Endothelial cell of umbilical vein (primary cell): Measurements from ENCODE around the gene ZBTB26. TPM values are rescaled to one million over a fixed set of nuclear protein-coding genes. Genes with fewer than 3 reads are reported as not detected.

ENCODE experiments used
- BruUV-seq: library from RNA; stranded (reverse); fragments of 400-500 nt; replicated peaks from 2 replicates; lab custom pipeline; 2021; lab: Mats Ljungman, UMichigan
- CTCF ChIA-PET: fragments of 300-600, 350-600 bp; sonication (Branson Sonifier 250); formaldehyde crosslinking; loops from one replicate; lab custom pipeline; 2021; ENCODE audit warnings: antibody characterized with exemption, inconsistent platforms; lab: Charles Lee
- POLR2A ChIA-PET: fragments of 300-600, 350-600 bp; sonication (Branson Sonifier 250); formaldehyde crosslinking; loops from one replicate; lab custom pipeline; 2021; ENCODE audit warnings: antibody characterized with exemption, inconsistent platforms; lab: Charles Lee
- DNase-seq: peaks from one replicate; pipeline ENCODE4 v3.0.0-alpha.2; 2011; ENCODE audit warnings: low read depth, low spot score
- FAIRE-seq: peaks from 2 replicates; lab custom pipeline; 2011; peaks lifted over from hg19 to GRCh38; lab: Jason Lieb, UNC
- H2AFZ ChIP-seq: 2 replicates; pipeline ENCODE4 v1.6.0; 2012; ENCODE audit warnings: low read depth, low read length, control low read depth, inconsistent platforms
- H3K27ac ChIP-seq: 2 replicates; pipeline ENCODE4 v1.5.1; 2011; ENCODE audit warnings: low read depth, mild to moderate bottlenecking, control low read depth, low read length, moderate library complexity; ENCODE audit not compliant: insufficient read depth
- H3K27me3 ChIP-seq, 2 experiments: 2 replicates each; pipeline versions ENCODE4 v1.6.0 to v1.6.1; 2011; ENCODE audit warnings: low read length in 2 of 2, mixed read lengths in 1 of 2; ENCODE audit not compliant: control insufficient read depth in 2 of 2, insufficient read depth in 2 of 2
- H3K36me3 ChIP-seq, 2 experiments: 2 replicates in 1 of 2; 3 replicates in 1 of 2; pipeline ENCODE4 v1.5.1; 2011; ENCODE audit warnings: low read length in 2 of 2, mild to moderate bottlenecking in 1 of 2, moderate library complexity in 1 of 2; ENCODE audit not compliant: control insufficient read depth in 2 of 2, insufficient read depth in 2 of 2; ENCODE audit errors: extremely low read depth in 1 of 2
- H3K4me1 ChIP-seq: 3 replicates; pipeline ENCODE4 v1.5.1; 2011; ENCODE audit warnings: mild to moderate bottlenecking, low read length; ENCODE audit not compliant: control insufficient read depth, insufficient read depth; ENCODE audit errors: extremely low read depth
- H3K4me2 ChIP-seq: 2 replicates; pipeline ENCODE4 v1.6.1; 2011; ENCODE audit warnings: low read length, control low read depth, mixed read lengths; ENCODE audit not compliant: insufficient read depth
- H3K4me3 ChIP-seq, 3 experiments: fragments of 200-600 bp in 1 of 3; sonication (generic), shearing (Covaris generic) in 1 of 3; replicated peaks in 1 of 3; 2 replicates each; pipeline ENCODE4 v1.5.1; 2011 to 2016; ENCODE audit warnings: control low read depth in 3 of 3, low read length in 3 of 3, mild to moderate bottlenecking in 2 of 3, inconsistent platforms in 1 of 3, low read depth in 1 of 3, moderate library complexity in 1 of 3; ENCODE audit not compliant: insufficient read depth in 1 of 3
- H3K79me2 ChIP-seq: 2 replicates; pipeline ENCODE4 v1.6.0; 2012; ENCODE audit warnings: low read length, inconsistent platforms; ENCODE audit not compliant: control insufficient read depth, insufficient read depth
- H3K9ac ChIP-seq: replicated peaks from 2 replicates; pipeline ENCODE3; 2011; ENCODE audit warnings: low read length, control low read depth; ENCODE audit not compliant: insufficient read depth; ENCODE audit errors: extremely low read depth
- H3K9me1 ChIP-seq: replicated peaks from 3 replicates; pipeline ENCODE4 v1.6.0; 2011; ENCODE audit warnings: mild to moderate bottlenecking, low read length; ENCODE audit not compliant: control insufficient read depth, insufficient read depth; ENCODE audit errors: extremely low read depth
- H3K9me3 ChIP-seq: replicated peaks from 2 replicates; pipeline ENCODE4 v1.5.1; 2012; ENCODE audit warnings: low read length, inconsistent platforms; ENCODE audit not compliant: control insufficient read depth, insufficient read depth
- H4K20me1 ChIP-seq: replicated peaks from 2 replicates; pipeline ENCODE3; 2011; ENCODE audit warnings: mild to moderate bottlenecking, low read length; ENCODE audit not compliant: control insufficient read depth, insufficient read depth; ENCODE audit errors: extremely low read depth
- EZH2 ChIP-seq: IDR thresholded peaks from 2 replicates; pipeline ENCODE4 v1.6.1; 2012; ENCODE audit warnings: borderline replicate concordance, low read depth, mild to moderate bottlenecking, moderate library complexity, low read length, inconsistent platforms; ENCODE audit not compliant: severe bottlenecking
- FOS ChIP-seq: IDR thresholded peaks from 2 replicates; pipeline ENCODE4 v1.6.1; 2011; ENCODE audit warnings: mild to moderate bottlenecking, low read length, moderate library complexity, borderline replicate concordance; ENCODE audit not compliant: insufficient read depth
- GATA2 ChIP-seq: IDR thresholded peaks from 2 replicates; pipeline ENCODE4 v1.7.0; 2011; ENCODE audit warnings: low read depth, mild to moderate bottlenecking, moderate library complexity, mixed read lengths, low read length; ENCODE audit not compliant: insufficient read length, insufficient read depth
- MYC ChIP-seq: IDR thresholded peaks from one replicate; pipeline ENCODE4 v1.6.1; 2011; ENCODE audit warnings: mild to moderate bottlenecking, low read depth, low read length
- POLR2A ChIP-seq: IDR thresholded peaks from 2 replicates; pipeline ENCODE4 v1.6.1; 2012; ENCODE audit warnings: low read depth, mild to moderate bottlenecking, control low read depth, low read length
- POLR2AphosphoS5 ChIP-seq: IDR thresholded peaks from 2 replicates; pipeline ENCODE4 v1.6.1; 2012; ENCODE audit warnings: low read depth, mild to moderate bottlenecking, control low read depth, low read length, moderate library complexity; ENCODE audit not compliant: insufficient read depth
- dilution Hi-C: fragments of 300-500 bp; cut with MboI; formaldehyde crosslinking; loops from one replicate; pipeline ENCODE4 v1.15.0; 2019; ENCODE audit warnings: low sequenced_read_pairs; ENCODE audit not compliant: extremely low pct_ligation_motif_present
- intact Hi-C: fragments of 100-400 bp; cut with micrococcal nuclease; formaldehyde crosslinking; loops from one replicate; pipeline ENCODE4 v1.10.0; 2022
- polyA plus RNA-seq, 4 experiments: library from polyadenylated mRNA; depleted of rRNA in 3 of 4; stranded (reverse) in 3 of 4; unstranded in 1 of 4; fragments of >200 nt; gene quantifications; 2 replicates each; pipeline versions ENCODE4 v1.2.1 to v1.2.3, GENCODE V29; 2011 to 2012; ENCODE audit warnings: missing spikeins in 1 of 4
- total RNA-seq: library from RNA; stranded (reverse); gene quantifications from 2 replicates; pipeline ENCODE4 v1.2.3, GENCODE V29; 2021
- TF ChIP-seq, protein P1 (sequence below), 2 donors: IDR thresholded peaks; 1 replicate in 1 of 2; 2 replicates in 1 of 2; pipeline ENCODE4 v1.5.1; 2011; ENCODE audit warnings: low read length in 2 of 2, mild to moderate bottlenecking in 2 of 2, moderate library complexity in 2 of 2, control low read depth in 1 of 2, inconsistent platforms in 1 of 2, low read depth in 1 of 2; ENCODE audit not compliant: insufficient read depth in 1 of 2; ENCODE audit errors: extremely low read depth in 1 of 2
- TF ChIP-seq, protein P2 (sequence below): IDR thresholded peaks from 2 replicates; pipeline ENCODE4 v1.6.1; 2011; ENCODE audit not compliant: insufficient read depth, insufficient read length

ZBTB26 gene
- total and polyA plus RNA-seq, 2 donors (not counting 3 experiments of a cell fraction or from before 2014, with no cell fraction given) = 2.6 to 5.0 TPM

DNA sequence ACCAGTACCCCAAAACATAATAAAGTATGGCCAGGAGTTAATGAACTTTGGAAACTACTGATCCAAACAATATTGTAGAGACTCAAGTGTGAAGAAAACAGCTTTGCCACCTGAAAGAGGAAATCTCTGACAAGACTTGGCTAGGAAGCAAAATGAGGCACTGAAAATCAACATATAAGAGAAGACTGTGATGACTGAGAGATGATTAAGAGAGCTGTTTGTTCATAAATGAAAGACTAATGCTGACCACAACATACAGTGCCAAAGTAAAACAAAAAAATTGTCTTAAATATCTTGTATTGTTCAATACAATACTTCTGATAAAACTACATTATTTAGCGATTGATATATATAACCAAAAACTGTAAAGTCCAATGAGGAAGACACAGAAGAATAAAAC, 33.3 kb downstream of the ZBTB26 start:
- BruUV-seq = no TSS peak
- Histone ChIP-seq H3K4me3 (no peak overlapping the region), H3K9me3 (no peaks in the 10 kb centered on the region), H3K4me1 (peaks cover 21% of the 10 kb centered on the region), H2AFZ (no peak overlapping the region), H3K79me2 (peaks cover 85% of the 10 kb centered on the region), H3K9ac (no peak overlapping the region), H4K20me1 (no peaks in the 10 kb centered on the region), H3K4me2 (no peak overlapping the region), H3K36me3 (peaks cover 5 to 10% of the 10 kb centered on the region in 2 experiments), H3K27ac (no peak overlapping the region), H3K27me3 (no peaks in the 10 kb centered on the region), H3K9me1 (no peaks in the 10 kb centered on the region)
- ChIA-PET POLR2A (no interaction called here), CTCF (interaction anchor here (0.7 to 1.7 kb wide), 4 partner anchors 33 to 93 kb away, joined by 3 to 7 read pairs (median 3); partner anchors contain the start of gene ZBTB26)
- intact Hi-C loops (no loop called here), dilution Hi-C loops (no loop called here)
- TF ChIP-seq, protein P1, sequence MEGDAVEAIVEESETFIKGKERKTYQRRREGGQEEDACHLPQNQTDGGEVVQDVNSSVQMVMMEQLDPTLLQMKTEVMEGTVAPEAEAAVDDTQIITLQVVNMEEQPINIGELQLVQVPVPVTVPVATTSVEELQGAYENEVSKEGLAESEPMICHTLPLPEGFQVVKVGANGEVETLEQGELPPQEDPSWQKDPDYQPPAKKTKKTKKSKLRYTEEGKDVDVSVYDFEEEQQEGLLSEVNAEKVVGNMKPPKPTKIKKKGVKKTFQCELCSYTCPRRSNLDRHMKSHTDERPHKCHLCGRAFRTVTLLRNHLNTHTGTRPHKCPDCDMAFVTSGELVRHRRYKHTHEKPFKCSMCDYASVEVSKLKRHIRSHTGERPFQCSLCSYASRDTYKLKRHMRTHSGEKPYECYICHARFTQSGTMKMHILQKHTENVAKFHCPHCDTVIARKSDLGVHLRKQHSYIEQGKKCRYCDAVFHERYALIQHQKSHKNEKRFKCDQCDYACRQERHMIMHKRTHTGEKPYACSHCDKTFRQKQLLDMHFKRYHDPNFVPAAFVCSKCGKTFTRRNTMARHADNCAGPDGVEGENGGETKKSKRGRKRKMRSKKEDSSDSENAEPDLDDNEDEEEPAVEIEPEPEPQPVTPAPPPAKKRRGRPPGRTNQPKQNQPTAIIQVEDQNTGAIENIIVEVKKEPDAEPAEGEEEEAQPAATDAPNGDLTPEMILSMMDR (IDR thresholded peaks at IDR 0.05; ENCODE audit: extremely low read depth in 1 of 2, insufficient read depth in 1 of 2, low read depth in 1 of 2, low read length in 2 of 2) = no peak
- no peak for TF ChIP-seq FOS
- TF ChIP-seq EZH2 = no peak
- no peak for TF ChIP-seq GATA2
- no peak for TF ChIP-seq MYC
- no peak for TF ChIP-seq POLR2AphosphoS5
- TF ChIP-seq, protein P2, sequence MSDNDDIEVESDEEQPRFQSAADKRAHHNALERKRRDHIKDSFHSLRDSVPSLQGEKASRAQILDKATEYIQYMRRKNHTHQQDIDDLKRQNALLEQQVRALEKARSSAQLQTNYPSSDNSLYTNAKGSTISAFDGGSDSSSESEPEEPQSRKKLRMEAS = no peak
- no peak for TF ChIP-seq POLR2A
- no peak for DNase-seq
- no peak for FAIRE-seq
